NCI-H146 (cell line): ENCODE results near the gene SH2B2.

Source experiments
- DNase-seq: peaks from one replicate; lab custom pipeline; 2025; lab: John Stamatoyannopoulos, UW

SH2B2 gene

DNA sequence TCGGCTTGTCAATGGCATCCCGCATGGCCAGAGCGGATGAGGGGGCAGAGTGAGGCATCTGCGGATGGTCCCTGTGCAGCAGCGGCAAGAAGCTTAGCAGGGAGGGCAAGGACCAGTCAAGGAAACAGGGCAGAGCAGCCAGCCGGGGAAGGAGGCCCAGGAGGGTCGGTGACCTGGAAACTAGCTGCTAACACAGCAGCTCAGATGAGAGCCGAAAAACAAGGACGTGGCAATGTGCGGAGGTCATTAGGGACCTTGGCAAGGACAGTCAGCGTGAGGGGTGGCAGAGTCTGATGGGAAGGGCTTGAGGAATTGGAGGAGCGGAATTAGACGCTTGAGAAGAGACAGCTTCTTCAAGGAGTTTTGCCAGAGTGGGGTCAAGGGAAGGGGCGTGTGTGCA, 20.1 kb upstream of the SH2B2 start:
- no peak for DNase-seq

DNA sequence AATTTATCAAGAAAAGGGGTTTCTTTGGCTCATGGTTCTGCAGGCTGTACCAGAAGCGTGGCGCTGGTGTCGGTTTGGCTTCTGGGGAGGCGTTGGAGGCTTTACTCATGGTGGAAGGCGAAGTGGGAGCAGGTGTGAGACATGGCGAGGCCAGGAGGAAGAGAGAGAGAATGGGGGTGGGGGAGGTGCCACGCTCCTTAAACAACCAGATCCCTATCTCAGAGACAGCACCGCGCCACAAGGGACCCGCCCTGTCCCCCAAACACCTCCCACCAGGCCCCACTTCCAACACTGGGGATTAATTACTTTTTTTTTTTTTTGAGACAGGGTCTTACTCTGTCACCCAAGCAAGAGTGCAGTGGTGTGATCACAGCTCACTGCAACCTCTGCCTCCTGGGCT, 18.0 kb upstream of the SH2B2 start:
- DNase-seq, result no peak

DNA sequence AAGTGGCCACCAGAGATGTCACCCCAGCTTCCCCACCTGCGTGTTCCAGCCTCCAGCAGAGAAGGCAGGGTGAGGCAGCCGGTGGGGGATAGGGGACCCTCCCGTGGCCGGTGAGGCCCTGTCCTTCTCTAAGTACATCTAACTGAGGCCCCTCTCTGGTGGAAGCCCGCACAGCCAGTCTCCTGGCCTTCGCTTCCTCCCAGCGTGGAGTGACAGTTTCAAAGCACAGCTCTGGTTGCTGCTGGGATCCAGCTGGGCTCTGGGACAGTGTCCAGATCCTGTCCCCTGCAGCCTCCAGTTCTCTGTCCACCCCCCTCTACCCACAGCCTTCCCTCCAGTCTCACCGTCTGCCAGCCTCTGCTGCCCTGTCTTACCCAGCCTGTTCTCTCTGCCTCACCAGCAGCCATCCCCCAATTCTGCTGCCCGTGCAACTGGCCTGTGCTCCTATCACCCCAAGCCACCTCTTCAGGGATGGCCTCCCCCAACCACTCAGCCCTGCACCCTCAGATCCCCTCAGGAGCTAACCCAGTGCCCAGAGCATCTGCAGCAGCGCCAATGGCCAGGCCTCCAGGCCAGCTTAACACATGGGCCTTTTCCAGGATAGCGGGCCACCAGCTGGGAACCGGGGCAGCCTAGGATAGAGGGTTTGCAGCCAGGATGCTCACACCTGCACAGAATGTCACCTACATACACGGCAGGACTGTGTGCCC, 16.3 kb upstream of the SH2B2 start:
- DNase-seq, result no peak

DNA sequence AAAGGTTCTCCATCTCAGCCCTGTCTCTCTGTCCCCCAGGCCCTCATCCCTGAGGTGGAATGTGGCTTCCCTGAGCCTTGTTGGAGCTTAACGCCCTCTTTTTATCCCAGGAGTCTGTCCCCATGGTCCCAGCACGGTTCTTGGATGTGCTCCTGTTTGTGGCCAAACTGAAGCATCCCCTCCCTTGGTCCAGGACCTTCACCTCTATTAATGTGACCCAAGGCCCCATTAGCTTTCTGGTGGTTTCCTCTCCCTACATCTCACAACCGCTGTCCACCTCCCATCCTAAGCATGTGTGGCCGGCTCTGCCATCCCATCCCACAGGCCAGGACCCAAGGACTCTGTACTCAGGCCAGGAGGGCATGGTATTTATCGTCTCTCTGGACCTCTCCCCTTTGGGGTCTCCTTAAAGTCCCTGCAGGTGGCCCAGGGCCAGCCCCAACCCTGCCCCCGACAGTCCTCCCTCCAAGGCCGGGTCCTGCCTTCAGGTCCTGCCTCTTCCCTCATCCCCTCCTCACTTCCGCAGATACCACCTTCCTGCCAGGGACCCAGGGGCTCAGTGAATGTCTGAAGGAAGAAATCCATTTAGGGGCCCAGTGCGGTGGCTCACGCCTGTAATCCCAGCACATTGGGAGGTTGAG, 15.4 kb upstream of the SH2B2 start:
- no peak for DNase-seq

- peak; percentile 62 for DNase-seq
These were observed 14.4 kb upstream of the SH2B2 start for GRCh38 chr7:102272075-102272916.

GRCh38 chr7:102272917-102273748, 13.5 kb upstream of the SH2B2 start:
- no peak for DNase-seq

GRCh38 chr7:102273749-102274712, 12.6 kb upstream of the SH2B2 start:
- DNase-seq, result no peak

DNA sequence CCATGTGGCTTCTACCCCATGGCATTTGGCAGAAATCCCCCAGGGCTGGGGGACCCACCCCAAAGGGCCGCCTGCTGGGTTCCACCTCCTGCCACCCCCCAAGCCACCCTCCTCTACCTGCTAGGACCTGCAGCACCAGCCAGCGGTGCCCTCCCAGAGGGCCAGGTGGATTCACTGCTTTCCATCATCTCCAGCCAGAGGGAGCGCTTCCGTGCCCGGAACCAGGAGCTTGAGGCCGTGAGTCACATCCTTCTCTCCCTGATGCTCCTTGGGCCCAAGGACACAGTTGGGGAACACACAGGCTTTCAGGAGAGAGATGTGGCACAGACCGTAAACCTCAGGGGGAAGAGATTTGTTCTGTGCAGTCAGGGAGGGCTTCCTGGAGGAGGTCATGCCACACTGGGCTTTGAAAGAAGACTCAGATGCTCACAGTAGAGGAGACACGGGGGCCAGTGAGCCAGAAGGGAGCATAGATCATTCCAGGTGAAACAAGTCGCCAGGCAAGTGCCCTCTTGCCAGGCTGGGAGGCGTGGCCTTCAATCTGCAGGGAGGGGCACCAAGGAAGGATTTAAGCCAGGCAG, 11.5 kb upstream of the SH2B2 start:
- no peak for DNase-seq

DNA sequence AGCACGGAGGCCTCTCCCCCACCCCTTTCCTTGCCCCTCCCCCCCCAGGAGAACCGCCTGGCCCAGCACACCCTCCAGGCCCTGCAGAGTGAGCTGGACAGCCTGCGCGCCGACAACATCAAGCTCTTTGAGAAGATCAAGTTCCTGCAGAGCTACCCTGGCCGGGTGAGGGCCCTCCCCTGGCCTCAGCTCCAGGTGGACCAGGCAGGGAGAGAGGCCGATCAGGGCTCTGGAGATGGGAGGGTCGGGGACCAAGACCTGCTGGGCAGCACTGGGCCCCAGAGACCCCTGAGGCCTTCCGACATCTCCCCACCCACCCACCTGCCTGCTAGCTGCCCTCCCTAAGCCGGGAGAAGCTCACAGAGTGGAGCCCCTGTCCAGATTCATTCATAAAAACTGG, 8.8 kb upstream of the SH2B2 start:
- DNase-seq, result no peak

- DNase-seq, result peak; percentile 60
These were observed 6.9 kb upstream of the SH2B2 start for GRCh38 chr7:102279537-102280400.

- DNase-seq, result no peak
These were observed 6.1 kb upstream of the SH2B2 start for GRCh38 chr7:102280521-102280920.

DNA sequence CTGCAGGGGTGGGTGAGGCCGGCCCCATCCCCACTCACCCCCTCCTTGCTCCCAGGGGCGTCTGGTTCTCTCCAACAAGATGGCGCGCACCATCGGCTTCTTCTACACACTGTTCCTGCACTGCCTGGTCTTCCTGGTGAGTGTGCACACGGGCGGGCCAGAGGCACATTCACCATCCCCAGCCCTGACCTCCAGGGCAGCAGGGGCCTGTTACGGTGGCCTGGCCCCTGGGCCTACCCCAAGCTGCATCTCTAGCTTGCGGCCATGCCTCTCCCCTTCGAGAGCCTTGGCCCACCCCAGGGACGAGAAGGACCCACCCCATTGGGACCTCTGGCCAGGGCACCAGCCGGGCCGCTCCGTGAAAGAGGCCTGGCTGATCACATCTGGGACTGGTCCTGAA, 4.9 kb upstream of the SH2B2 start:
- DNase-seq, result no peak

- no peak for DNase-seq
These were observed 4.0 kb upstream of the SH2B2 start for GRCh38 chr7:102282465-102283362.

GRCh38 chr7:102283477-102284189, 3.0 kb upstream of the SH2B2 start:
- no peak for DNase-seq

DNA sequence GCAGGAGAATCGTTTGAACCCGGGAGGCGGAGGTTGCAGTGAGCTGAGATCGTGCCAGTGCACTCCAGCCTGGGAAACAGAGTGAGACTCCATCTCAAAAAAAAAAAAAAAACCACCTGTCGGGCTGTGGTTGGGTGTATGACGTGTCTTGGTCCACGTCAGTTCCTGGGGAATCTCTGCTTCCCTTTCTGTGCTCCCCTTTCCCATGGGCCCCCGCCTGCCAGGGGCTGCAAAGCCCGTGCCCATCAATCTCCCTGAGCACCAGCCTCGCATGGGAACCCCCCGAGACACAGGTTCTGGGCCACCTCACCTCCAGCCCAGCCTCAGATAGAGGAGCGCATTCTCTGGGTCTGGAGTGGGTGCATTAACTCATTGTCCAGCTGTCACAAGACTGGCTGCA, 2.3 kb upstream of the SH2B2 start:
- DNase-seq, result no peak

DNA sequence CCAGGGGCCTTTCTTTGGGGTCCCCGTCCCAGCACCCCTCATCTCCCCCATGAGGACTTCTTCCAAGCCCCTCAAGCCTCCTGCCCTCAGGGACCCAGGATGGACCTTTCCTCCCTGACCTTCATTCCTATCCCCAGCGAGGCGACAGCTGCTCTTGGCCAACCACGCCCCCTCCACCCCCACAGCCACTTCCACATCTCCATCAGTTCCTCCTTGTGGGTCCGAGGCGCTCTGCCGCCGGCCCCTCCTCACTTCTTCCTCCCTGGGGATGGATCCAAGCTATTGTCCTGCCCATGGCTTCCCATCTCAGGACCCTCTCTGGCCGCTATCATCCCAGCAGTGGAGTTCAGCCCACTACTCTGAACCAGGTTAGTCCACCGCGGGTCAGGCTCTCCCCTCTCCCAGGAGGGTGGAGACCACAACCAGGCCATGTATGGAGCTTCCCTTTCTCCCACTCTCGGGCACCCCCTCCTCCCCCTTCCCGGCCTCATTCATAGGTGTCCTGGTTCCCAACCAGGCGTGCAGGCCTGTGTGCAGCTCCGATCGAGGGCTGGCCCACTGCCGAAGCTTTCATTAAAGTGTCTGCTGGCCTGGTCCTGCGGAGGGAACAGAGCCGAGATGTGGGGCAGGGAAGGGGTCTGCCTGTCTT, 1.7 kb upstream of the SH2B2 start:
- no peak for DNase-seq

GRCh38 chr7:102285540-102286236, 980 bp upstream of the SH2B2 start:
- no peak for DNase-seq
